ENCODE data around the gene LYRM4.

The LYRM4 gene

GRCh38 chr6:5293692-5294091, 32.9 kb upstream of the LYRM4 start:
- Mint-ChIP-seq H3K36me3 (ENCODE audit: low read depth) (no peaks in the 10 kb centered on the region), H3K9me3 (no peaks in the 10 kb centered on the region)

GRCh38 chr6:5292154-5292553, 31.4 kb upstream of the LYRM4 start:
- TF ChIP-seq CTCF (IDR thresholded peaks at IDR 0.05; ENCODE audit: unreplicated experiment in 3 of 3): no peak
- Mint-ChIP-seq H3K27me3 (ENCODE audit: low read depth) (peaks cover 4% of the 10 kb centered on the region), H3K36me3 (ENCODE audit: low read depth) (no peaks in the 10 kb centered on the region), H3K9me3 (no peaks in the 10 kb centered on the region), H3K27ac (no peak overlapping the region), H3K4me1 (peaks cover 10% of the 10 kb centered on the region), H3K4me3 (no peak overlapping the region)

More at GRCh38 chr6:5293692-5294091, 32.9 kb upstream of the LYRM4 start:
- Mint-ChIP-seq H3K27me3 (ENCODE audit: low read depth) (peaks cover 4% of the 10 kb centered on the region), H3K27ac (no peak overlapping the region), H3K4me1 (peaks cover 6% of the 10 kb centered on the region), H3K4me3 (no peak overlapping the region)
- TF ChIP-seq CTCF (IDR thresholded peaks at IDR 0.05; ENCODE audit: unreplicated experiment in 3 of 3): no peak

- no peak for TF ChIP-seq CTCF (IDR thresholded peaks at IDR 0.05; ENCODE audit: unreplicated experiment in 3 of 3)
- Mint-ChIP-seq H3K36me3 (ENCODE audit: low read depth) (no peaks in the 10 kb centered on the region), H3K9me3 (no peaks in the 10 kb centered on the region), H3K27ac (no peak overlapping the region), H3K4me1 (peaks cover 8% of the 10 kb centered on the region), H3K4me3 (no peak overlapping the region), H3K27me3 (ENCODE audit: low read depth) (peaks cover 4% of the 10 kb centered on the region)
Observed at GRCh38 chr6:5290500-5290899, 29.8 kb upstream of the LYRM4 start.

- H3K27me3 Mint-ChIP-seq (ENCODE audit: low read depth): peaks cover 4% of the 10 kb centered on the region
- no peaks in the 10 kb centered on the region for H3K36me3 Mint-ChIP-seq (ENCODE audit: low read depth)
- no peak overlapping the region for H3K27ac Mint-ChIP-seq
- no peak for TF ChIP-seq CTCF (IDR thresholded peaks at IDR 0.05; ENCODE audit: unreplicated experiment in 3 of 3)
- H3K9me3 Mint-ChIP-seq: no peaks in the 10 kb centered on the region
- H3K4me3 Mint-ChIP-seq: no peak overlapping the region
- H3K4me1 Mint-ChIP-seq: peaks cover 6% of the 10 kb centered on the region
Observed at GRCh38 chr6:5290097-5290496, 29.3 kb upstream of the LYRM4 start.

- H3K4me1 Mint-ChIP-seq: peaks cover 6% of the 10 kb centered on the region
- H3K4me3 Mint-ChIP-seq: no peak overlapping the region
- H3K27me3 Mint-ChIP-seq (ENCODE audit: low read depth): peaks cover 4% of the 10 kb centered on the region
- no peaks in the 10 kb centered on the region for H3K9me3 Mint-ChIP-seq
- H3K27ac Mint-ChIP-seq: no peak overlapping the region
- TF ChIP-seq CTCF (IDR thresholded peaks at IDR 0.05; ENCODE audit: unreplicated experiment in 3 of 3): no peak
- no peaks in the 10 kb centered on the region for H3K36me3 Mint-ChIP-seq (ENCODE audit: low read depth)
Observed at GRCh38 chr6:5287966-5288297, 27.2 kb upstream of the LYRM4 start.

GRCh38 chr6:5287205-5287965, 26.6 kb upstream of the LYRM4 start:
- Mint-ChIP-seq H3K27ac (no peak overlapping the region), H3K9me3 (no peaks in the 10 kb centered on the region), H3K27me3 (ENCODE audit: low read depth) (peaks cover 4% of the 10 kb centered on the region), H3K36me3 (ENCODE audit: low read depth) (no peaks in the 10 kb centered on the region), H3K4me1 (peaks cover 6% of the 10 kb centered on the region), H3K4me3 (no peak overlapping the region)
- TF ChIP-seq CTCF (IDR thresholded peaks at IDR 0.05; ENCODE audit: unreplicated experiment in 3 of 3): no peak
